ENCODE results near the gene SULT6B1.

The SULT6B1 gene

GRCh38 chr2:37192551-37192950, 4.1 kb upstream of the SULT6B1 start:
- Histone ChIP-seq H3K36me3 (ENCODE audit: low read length) (no peaks in the 10 kb centered on the region), H3K4me2 (ENCODE audit: low read depth, low read length, poor library complexity, severe bottlenecking) (no peak overlapping the region), H3K27me3 (ENCODE audit: low read length) (no peaks in the 10 kb centered on the region), H3K9me2 (replicated peaks; ENCODE audit: insufficient read depth, low read length) (no peaks in the 10 kb centered on the region), H3F3A (ENCODE audit: insufficient read depth) (0 out of 2 replicates have a peak, but pooled peaks cover 3% of the 10 kb centered on the region), H3K9ac (ENCODE audit: low read length) (no peak overlapping the region), H3K79me2 (ENCODE audit: insufficient read depth, low read length) (peaks cover 11% of the 10 kb centered on the region), H2AFZ (ENCODE audit: low read depth, low read length, severe bottlenecking) (no peak overlapping the region), H3K9me3 (ENCODE audit: insufficient read depth, low read length) (no peaks in the 10 kb centered on the region), H3K27ac (ENCODE audit: low read depth, low read length) (no peak overlapping the region), H4K20me1 (ENCODE audit: low read depth, low read length) (no peaks in the 10 kb centered on the region), H3K4me3 (ENCODE audit: insufficient read depth, low read length, poor library complexity, severe bottlenecking) (no peak overlapping the region)
- no peak for TF ChIP-seq EZH2phosphoT487 (conservative IDR thresholded peaks at IDR 0.05; ENCODE audit: low read length)
- no peak for TF ChIP-seq CTCF (IDR thresholded peaks at IDR 0.05; ENCODE audit: insufficient read depth, low read length, poor library complexity, severe bottlenecking)

- H3F3A ChIP-seq (ENCODE audit: insufficient read depth), result no peaks in the 10 kb centered on the region
- no peak overlapping the region for H3K27ac ChIP-seq (ENCODE audit: low read depth, low read length)
- TF ChIP-seq EZH2phosphoT487 (conservative IDR thresholded peaks at IDR 0.05; ENCODE audit: low read length) (no peak), CTCF (IDR thresholded peaks at IDR 0.05; ENCODE audit: insufficient read depth, low read length, poor library complexity, severe bottlenecking) (no peak)
- H3K27me3 ChIP-seq (ENCODE audit: low read length), result no peaks in the 10 kb centered on the region
- no peaks in the 10 kb centered on the region for H3K9me2 ChIP-seq (replicated peaks; ENCODE audit: insufficient read depth, low read length)
- no peaks in the 10 kb centered on the region for H3K9me3 ChIP-seq (ENCODE audit: insufficient read depth, low read length)
- no peaks in the 10 kb centered on the region for H3K36me3 ChIP-seq (ENCODE audit: low read length)
- H3K4me3 ChIP-seq (ENCODE audit: insufficient read depth, low read length, poor library complexity, severe bottlenecking), result no peak overlapping the region
- H2AFZ ChIP-seq (ENCODE audit: low read depth, low read length, severe bottlenecking), result no peak overlapping the region
- H4K20me1 ChIP-seq (ENCODE audit: low read depth, low read length), result no peaks in the 10 kb centered on the region
- H3K4me2 ChIP-seq (ENCODE audit: low read depth, low read length, poor library complexity, severe bottlenecking), result no peak overlapping the region
- no peak overlapping the region for H3K9ac ChIP-seq (ENCODE audit: low read length)
- peaks cover 3% of the 10 kb centered on the region; the same call in 1 of the 2 replicates for H3K79me2 ChIP-seq (ENCODE audit: insufficient read depth, low read length)
Measured at GRCh38 chr2:37191747-37192146, 3.3 kb upstream of the SULT6B1 start.

GRCh38 chr2:37191253-37191652, 2.8 kb upstream of the SULT6B1 start:
- Histone ChIP-seq H3K9me3 (ENCODE audit: insufficient read depth, low read length) (no peaks in the 10 kb centered on the region), H2AFZ (ENCODE audit: low read depth, low read length, severe bottlenecking) (no peak overlapping the region), H3K36me3 (ENCODE audit: low read length) (no peaks in the 10 kb centered on the region), H4K20me1 (ENCODE audit: low read depth, low read length) (no peaks in the 10 kb centered on the region), H3F3A (ENCODE audit: insufficient read depth) (no peaks in the 10 kb centered on the region), H3K27ac (ENCODE audit: low read depth, low read length) (no peak overlapping the region), H3K4me3 (ENCODE audit: insufficient read depth, low read length, poor library complexity, severe bottlenecking) (no peak overlapping the region), H3K9me2 (replicated peaks; ENCODE audit: insufficient read depth, low read length) (no peaks in the 10 kb centered on the region), H3K27me3 (ENCODE audit: low read length) (no peaks in the 10 kb centered on the region), H3K79me2 (ENCODE audit: insufficient read depth, low read length) (no peaks in the 10 kb centered on the region), H3K4me2 (ENCODE audit: low read depth, low read length, poor library complexity, severe bottlenecking) (no peak overlapping the region), H3K9ac (ENCODE audit: low read length) (no peak overlapping the region)
- TF ChIP-seq EZH2phosphoT487 (conservative IDR thresholded peaks at IDR 0.05; ENCODE audit: low read length), result no peak
- no peak for TF ChIP-seq CTCF (IDR thresholded peaks at IDR 0.05; ENCODE audit: insufficient read depth, low read length, poor library complexity, severe bottlenecking)

Measured in SU-DHL-6 (cell line).